ENCODE results near the gene PDXK. TPM values are rescaled to one million over a fixed set of nuclear protein-coding genes. Genes with fewer than 3 reads are reported as not detected.

The PDXK gene
- total and polyA plus RNA-seq, 9 of the 15 experiments (the other 6 are each of a cell fraction or from before 2014, with no cell fraction given) = 5.6 to 162 (median 76.5) TPM

GRCh38 chr21:43726686-43727518, 8.0 kb downstream of the PDXK start:
- POLR2A ChIA-PET = interaction anchor here (0.5 to 2.7 kb wide), 6 partner anchors 7 to 262 kb away, joined by 3 to 26 read pairs (median 12); no protein-coding TSS in a partner anchor
- Histone ChIP-seq H2AFZ (ENCODE audit: low read depth, low read length) (no peak overlapping the region), H3K36me3 (ENCODE audit: control insufficient read depth, insufficient read depth, low read length) (peaks cover 63% of the 10 kb centered on the region), H4K20me1 (replicated peaks; ENCODE audit: control insufficient read depth, insufficient read depth, low read length) (peaks cover 13% of the 10 kb centered on the region), H3K4me2 (ENCODE audit: insufficient read depth, low read length) (no peak overlapping the region), H3K9me3 (replicated peaks; ENCODE audit: control insufficient read depth, insufficient read depth, low read depth, low read length) (no peaks in the 10 kb centered on the region), H3K27me3 (ENCODE audit: control insufficient read depth in 2 of 2, insufficient read depth in 2 of 2, low read length in 2 of 2) (no peaks in the 10 kb centered on the region), H3K9ac (ENCODE audit: insufficient read depth in 1 of 2, low read depth in 2 of 2, low read length in 2 of 2) (peak overlapping the region in 1 of 2 experiments; percentile 95; a peak in 2 of 4 replicates), H3K4me1 (replicated peaks in 1 of 2; ENCODE audit: control insufficient read depth in 2 of 2, insufficient read depth in 2 of 2, low read length in 2 of 2) (peaks cover 27 to 58% of the 10 kb centered on the region in 2 experiments), H3K27ac (ENCODE audit: extremely low read depth, low read depth, low read length) (peak overlapping the region; percentile 79; the same call in 2 of the 3 replicates), H3K9me1 (ENCODE audit: control insufficient read depth, insufficient read depth, low read length) (peaks cover 6% of the 10 kb centered on the region), H3K79me2 (ENCODE audit: control insufficient read depth, insufficient read depth, low read length) (peaks cover 92% of the 10 kb centered on the region), H3K4me3 (no peak overlapping the region)
- intact Hi-C loops (cut with micrococcal nuclease) = loop anchor here (5.0 kb wide), 1 partner anchor 65 kb away; no protein-coding TSS in a partner anchor
- FAIRE-seq (peak; percentile 35), ATAC-seq (no peak), DNase-seq (ENCODE audit: extremely low read depth in 1 of 4, low spot score in 3 of 4) (no peak)
- no TSS peak for BruUV-seq (replicated peaks)
- in situ Hi-C loops (cut with MboI) = no loop called here
- WGBS (ENCODE audit: insufficient coverage, low coverage, missing lambda C conversion rate) = 89% methylated on average over 19 of the region's 21 CpGs
- CTCF ChIA-PET (ENCODE audit: low intra/inter-chr PET ratio) = no interaction called here
- no peak for TF ChIP-seq TBP (optimal IDR thresholded peaks at IDR 0.05; ENCODE audit: low read depth, low read length)
- TF ChIP-seq E2F4 (CRISPR knock-in tag; IDR thresholded peaks at IDR 0.05; ENCODE audit: low read depth) = no peak; the same call in 1 of the 2 replicates
- TF ChIP-seq SUPT5H (IDR thresholded peaks at IDR 0.05) = peak; percentile 61; the same call in 1 of the 2 replicates
- TF ChIP-seq ZBTB26 (CRISPR knock-in tag; IDR thresholded peaks at IDR 0.05) = peak; percentile 21; the same call in 1 of the 2 replicates
- TF ChIP-seq HLTF (IDR thresholded peaks at IDR 0.05) = 0 out of 2 replicates have a peak, but pooled peaks have one; percentile 37
- 0 out of 2 replicates have a peak, but pooled peaks have one; percentile 33 for TF ChIP-seq STAT5A (IDR thresholded peaks at IDR 0.05; ENCODE audit: borderline replicate concordance, low read length)
- TF ChIP-seq PHF20 (IDR thresholded peaks at IDR 0.05; ENCODE audit: partially characterized antibody) = peak; percentile 81
- TF ChIP-seq MAX (CRISPR knock-in tag; IDR thresholded peaks at IDR 0.05) = peak; percentile 57; the same call in 1 of the 2 replicates
- 0 out of 4 replicates have a peak, but pooled peaks of 1 of the 2 experiments have one; percentile 51 for TF ChIP-seq TEAD1 (CRISPR knock-in tag; IDR thresholded peaks at IDR 0.05)
- TF ChIP-seq KDM5B (IDR thresholded peaks at IDR 0.05; ENCODE audit: insufficient replicate concordance, low read depth, low read length) = no peak
- TF ChIP-seq NFRKB (IDR thresholded peaks at IDR 0.05; ENCODE audit: low read depth) = 0 out of 2 replicates have a peak, but pooled peaks have one; percentile 49
- peak; percentile 34; the same call in 1 of the 2 replicates for TF ChIP-seq POLR2A (conservative IDR thresholded peaks at IDR 0.05)
- TF ChIP-seq ARID2 (IDR thresholded peaks at IDR 0.05) = peak; percentile 89
- no peak for TF ChIP-seq ATF6 (CRISPR knock-in tag; IDR thresholded peaks at IDR 0.05)
- 0 out of 2 replicates have a peak, but pooled peaks have one; percentile 75 for TF ChIP-seq HDGF (IDR thresholded peaks at IDR 0.05)
- TF ChIP-seq HDAC1 (IDR thresholded peaks at IDR 0.05) = 0 out of 4 replicates have a peak, but pooled peaks of 1 of the 2 experiments have one; percentile 22
- peak; percentile 46; the same call in 1 of the 2 replicates for TF ChIP-seq USF1 (CRISPR knock-in tag; IDR thresholded peaks at IDR 0.05)

Measured in K562 (cell line).